Upper lobe of left lung (tissue), 6 donors: ENCODE results near the gene SCLY. TPM values are rescaled to one million over a fixed set of nuclear protein-coding genes. Genes with fewer than 3 reads are reported as not detected.

ENCODE experiments used
- ATAC-seq, 2 donors: fragments of 200-7000 bp; cut with Tn5 transposase; one replicate each; pipeline ENCODE4 v1.9.1; 2022; ENCODE audit warnings: mild to moderate bottlenecking in 2 of 2, moderate library complexity in 2 of 2; ENCODE audit not compliant: low FRiP score in 2 of 2
- DNase-seq, 2 donors: peaks; one replicate each; pipeline ENCODE4 v3.0.0-alpha.2; 2019 to 2020
- H3K27ac ChIP-seq, 4 donors: fragments of 200-600 bp; sonication (generic); one replicate each; pipeline ENCODE4 v1.5.1; 2016 to 2019
- H3K27me3 ChIP-seq, 4 donors: fragments of 200-600 bp; sonication (generic); one replicate each; pipeline ENCODE4 v1.5.1; 2017 to 2019
- H3K36me3 ChIP-seq, 4 donors: fragments of 200-600 bp; sonication (generic); one replicate each; pipeline ENCODE4 v1.5.1; 2016 to 2019
- H3K4me1 ChIP-seq, 4 donors: fragments of 200-600 bp; sonication (generic); one replicate each; pipeline ENCODE4 v1.5.1; 2018 to 2019
- H3K4me3 ChIP-seq, 4 donors: fragments of 200-600 bp; sonication (generic); one replicate each; pipeline ENCODE4 v1.5.1; 2017 to 2019; ENCODE audit warnings: mild to moderate bottlenecking in 2 of 4, moderate library complexity in 1 of 4
- H3K9me3 ChIP-seq, 4 donors: fragments of 200-600 bp; sonication (generic); one replicate each; pipeline ENCODE4 v1.5.1; 2018 to 2019
- CTCF ChIP-seq, 6 experiments: fragments of 450-650 bp in 4 of 6; fragments of 200-600 bp in 2 of 6; sonication (generic) in 2 of 6; IDR thresholded peaks; one replicate each; pipeline ENCODE4 v1.5.1; 2016 to 2019; ENCODE audit warnings: antibody characterized with exemption in 6 of 6
- EP300 ChIP-seq, 4 donors: sonication (generic); formaldehyde crosslinking; IDR thresholded peaks; one replicate each; pipeline ENCODE4 v1.5.1; 2017; ENCODE audit warnings: antibody characterized with exemption in 4 of 4, control low read depth in 2 of 4
- POLR2A ChIP-seq, 4 donors: fragments of 450-650 bp; IDR thresholded peaks; one replicate each; pipeline ENCODE4 v1.5.1; 2016 to 2017; ENCODE audit warnings: antibody characterized with exemption in 4 of 4, mild to moderate bottlenecking in 2 of 4
- POLR2AphosphoS5 ChIP-seq, 2 donors: sonication (generic); formaldehyde crosslinking; IDR thresholded peaks; one replicate each; pipeline ENCODE4 v1.5.1; 2017; ENCODE audit warnings: antibody characterized with exemption in 2 of 2
- WGBS, 2 donors: methylation state at CpG; one replicate each; pipeline ENCODE4 v1.1.5; 2017 to 2018; 5-methylcytosine and 5-hydroxymethylcytosine counted together
- total RNA-seq, 6 donors: library from RNA; depleted of rRNA in 4 of 6; stranded (reverse); fragments of >200 nt in 4 of 6; gene quantifications; one replicate each; pipeline versions ENCODE4 v1.1.0 to v1.2.1, GENCODE V29; 2016 to 2021
- donor health status: DM: no; HTN: no; CAD: no; lungs with moderate emphysema.
- donor health status: DM: no; HTN: yes; CAD: no; lungs with severe emphysema.

The SCLY gene
- total RNA-seq, 6 donors from 2014 or later = 9.4 to 19.9 (median 11.1) TPM

- H3K4me3 ChIP-seq = no peak overlapping the region
- WGBS, 2 donors = 93% methylated on average over 23 to 25 of the region's 26 CpGs
- no peak overlapping the region for H3K27ac ChIP-seq
- no peaks in the 10 kb centered on the region for H3K9me3 ChIP-seq
- no peaks in the 10 kb centered on the region for H3K36me3 ChIP-seq
- no peak for TF ChIP-seq CTCF (IDR thresholded peaks at IDR 0.05)
- ATAC-seq (no peak), DNase-seq (no peak)
- no peaks in the 10 kb centered on the region for H3K27me3 ChIP-seq
- no peaks in the 10 kb centered on the region for H3K4me1 ChIP-seq
These were observed 32.7 kb downstream of the SCLY start for GRCh38 chr2:238093181-238094140.

- no peak for DNase-seq
These were observed 33.7 kb downstream of the SCLY start for GRCh38 chr2:238094438-238095022.

GRCh38 chr2:238095143-238095542 is 34.3 kb downstream of the SCLY start:
- no peak overlapping the region for H3K27ac ChIP-seq
- DNase-seq = no peak
- no peaks in the 10 kb centered on the region for H3K27me3 ChIP-seq
- H3K4me1 ChIP-seq = peaks cover 0 to 11% (median 5%) of the 10 kb centered on the region in 4 donors
- H3K36me3 ChIP-seq = no peaks in the 10 kb centered on the region
- TF ChIP-seq POLR2AphosphoS5 (IDR thresholded peaks at IDR 0.05) (no peak), EP300 (IDR thresholded peaks at IDR 0.05) (no peak), CTCF (IDR thresholded peaks at IDR 0.05) (no peak), POLR2A (IDR thresholded peaks at IDR 0.05) (no peak)
- ATAC-seq = no peak
- no peak overlapping the region for H3K4me3 ChIP-seq
- H3K9me3 ChIP-seq = no peaks in the 10 kb centered on the region
- WGBS, 2 donors = 89 to 90% methylated on average over 6 to 7 of the region's 7 CpGs

More at GRCh38 chr2:238094438-238095022, 33.7 kb downstream of the SCLY start:
- no peaks in the 10 kb centered on the region for H3K9me3 ChIP-seq
- TF ChIP-seq CTCF (IDR thresholded peaks at IDR 0.05) = no peak
- TF ChIP-seq POLR2A (IDR thresholded peaks at IDR 0.05) = no peak
- TF ChIP-seq POLR2AphosphoS5 (IDR thresholded peaks at IDR 0.05) = no peak
- no peak for TF ChIP-seq EP300 (IDR thresholded peaks at IDR 0.05)
- no peak overlapping the region for H3K4me3 ChIP-seq
- no peaks in the 10 kb centered on the region for H3K36me3 ChIP-seq
- no peak overlapping the region for H3K27ac ChIP-seq
- ATAC-seq = no peak
- H3K4me1 ChIP-seq = peaks cover 0 to 9% (median 5%) of the 10 kb centered on the region in 4 donors
- WGBS, 2 donors = 92 to 94% methylated on average over 17 of the region's 17 CpGs
- H3K27me3 ChIP-seq = no peaks in the 10 kb centered on the region

DNA sequence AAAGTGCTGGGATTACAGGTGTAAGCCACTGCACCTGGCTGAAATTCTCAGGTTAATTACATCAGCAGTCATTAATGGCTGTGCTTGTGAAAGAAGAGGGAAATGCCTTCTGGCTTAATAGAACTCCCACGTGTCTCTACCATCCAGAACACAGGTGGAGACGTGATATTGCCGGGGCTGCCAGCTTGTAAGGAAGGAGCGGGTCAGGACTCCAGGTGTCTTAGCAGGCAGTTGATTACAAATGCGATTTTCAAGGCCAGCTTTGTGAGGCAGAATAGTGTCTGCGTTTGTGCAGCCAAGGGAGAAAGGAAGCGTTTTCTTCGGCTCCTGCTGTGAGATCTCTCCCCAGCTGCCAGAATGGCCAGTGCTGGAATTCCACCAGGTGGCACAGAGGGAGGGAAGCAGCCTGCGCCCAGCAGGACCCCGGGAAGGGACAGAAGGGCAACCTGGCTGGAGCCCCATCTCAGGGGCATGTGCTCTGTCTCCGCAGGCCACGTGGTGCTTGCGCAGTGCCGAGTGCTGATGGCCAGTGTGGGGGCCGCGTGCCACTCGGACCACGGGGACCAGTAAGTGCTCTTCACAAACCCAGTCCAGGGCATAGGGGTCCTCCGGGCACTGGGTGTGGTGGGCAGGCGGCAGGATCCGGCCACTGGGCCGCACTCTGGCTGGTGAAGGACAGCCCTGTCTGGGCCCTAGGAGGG is 35.7 kb downstream of the SCLY start:
- Histone ChIP-seq H3K27me3 (no peaks in the 10 kb centered on the region), H3K9me3 (no peaks in the 10 kb centered on the region), H3K4me3 (no peak overlapping the region), H3K4me1 (peaks cover 0 to 11% (median 5%) of the 10 kb centered on the region in 4 donors), H3K36me3 (no peaks in the 10 kb centered on the region), H3K27ac (no peak overlapping the region)
- no peak for ATAC-seq
- WGBS, 2 donors = 88 to 93% methylated on average over 11 to 15 of the region's 22 CpGs
- no peak for DNase-seq
- TF ChIP-seq POLR2A (IDR thresholded peaks at IDR 0.05) = no peak
- TF ChIP-seq POLR2AphosphoS5 (IDR thresholded peaks at IDR 0.05) = no peak
- no peak for TF ChIP-seq CTCF (IDR thresholded peaks at IDR 0.05)
- TF ChIP-seq EP300 (IDR thresholded peaks at IDR 0.05) = no peak
